ENCODE measurements around the gene PTPRJ.

The PTPRJ gene

GRCh38 chr11:48074425-48075181 lies 94.2 kb downstream of the PTPRJ start:
- DNase-seq = no peak

- no peak for DNase-seq
These were observed 95.3 kb downstream of the PTPRJ start for GRCh38 chr11:48075637-48076036.

GRCh38 chr11:48077251-48077650 lies 96.9 kb downstream of the PTPRJ start:
- DNase-seq = no peak

GRCh38 chr11:48078689-48079088 lies 98.3 kb downstream of the PTPRJ start:
- no peak for DNase-seq

- no peak for DNase-seq
These were observed 99.2 kb downstream of the PTPRJ start for GRCh38 chr11:48079596-48079995.

GRCh38 chr11:48080301-48080861 lies 100.0 kb downstream of the PTPRJ start:
- no peak for DNase-seq

- no peak for DNase-seq
These were observed 101.0 kb downstream of the PTPRJ start for GRCh38 chr11:48081151-48082010.

- DNase-seq = no peak
These were observed 102.4 kb downstream of the PTPRJ start for GRCh38 chr11:48082771-48083170.

- DNase-seq = no peak
These were observed 103.1 kb downstream of the PTPRJ start for GRCh38 chr11:48083421-48083820.

- DNase-seq = no peak
These were observed 105.3 kb downstream of the PTPRJ start for GRCh38 chr11:48085688-48086087.

- no peak for DNase-seq
These were observed 107.1 kb downstream of the PTPRJ start for GRCh38 chr11:48087422-48087821.

GRCh38 chr11:48087974-48088681 lies 107.8 kb downstream of the PTPRJ start:
- DNase-seq = no peak

GRCh38 chr11:48088682-48089050 lies 108.3 kb downstream of the PTPRJ start:
- DNase-seq = no peak

GRCh38 chr11:48090174-48090573 lies 109.8 kb downstream of the PTPRJ start:
- DNase-seq = no peak

- no peak for DNase-seq
These were observed 111.2 kb downstream of the PTPRJ start for GRCh38 chr11:48091426-48092102.

- DNase-seq = no peak
These were observed 113.0 kb downstream of the PTPRJ start for GRCh38 chr11:48093323-48093722.

GRCh38 chr11:48093795-48094642 lies 113.7 kb downstream of the PTPRJ start:
- no peak for DNase-seq

- DNase-seq = no peak
These were observed 114.4 kb downstream of the PTPRJ start for GRCh38 chr11:48094643-48095339.

- DNase-seq = no peak
These were observed 115.6 kb downstream of the PTPRJ start for GRCh38 chr11:48095779-48096470.

All from GF-D8 (cell line).